HepG2 (cell line): ENCODE results near the gene SERINC5.

Source experiments
- CTCF ChIP-seq: sonication (generic); formaldehyde crosslinking; IDR thresholded peaks from 2 replicates; pipeline ENCODE4 v1.5.0; 2020; ENCODE audit warnings: mild to moderate bottlenecking, missing genetic modification reagents, moderate library complexity
- ERF ChIP-seq: IDR thresholded peaks from 2 replicates; pipeline ENCODE4 v1.6.1; 2018; ENCODE audit warnings: missing biosample characterization, missing genetic modification reagents
- FOXP1 ChIP-seq, 2 experiments: fragments of 450-650 bp in 1 of 2; IDR thresholded peaks; 2 replicates each; pipeline ENCODE4 v1.6.1; 2017 to 2018; ENCODE audit warnings: antibody characterized with exemption in 1 of 2
- IRF2 ChIP-seq: IDR thresholded peaks from 2 replicates; pipeline ENCODE4 v1.6.1; 2018; ENCODE audit warnings: missing genetic modification reagents, missing compliant biosample characterization
- SP5 ChIP-seq: IDR thresholded peaks from 2 replicates; pipeline ENCODE4 v1.6.1; 2016; ENCODE audit warnings: low read depth, borderline replicate concordance

DNA sequence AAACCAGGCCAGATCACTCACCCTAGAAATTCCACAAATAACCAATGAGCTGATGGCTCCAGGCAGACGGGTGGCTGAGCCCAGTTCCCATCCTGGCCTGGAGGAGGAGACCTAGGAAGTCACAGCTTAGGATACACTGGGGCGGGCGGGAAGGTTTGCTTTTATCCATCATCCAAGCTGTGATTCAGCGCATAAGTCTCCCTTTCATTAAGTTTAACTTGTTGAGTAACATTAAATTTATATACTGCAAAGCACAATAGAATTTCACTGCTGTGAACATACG, 165.0 kb downstream of the SERINC5 start:
- TF ChIP-seq IRF2 (CRISPR knock-in tag), result no peak
- TF ChIP-seq FOXP1 (IDR thresholded peaks at IDR 0.05), result no peak
- no peak for TF ChIP-seq FOXP1 (CRISPR knock-in tag; IDR thresholded peaks at IDR 0.05)
- TF ChIP-seq ERF (CRISPR knock-in tag), result no peak
- no peak for TF ChIP-seq SP5
- no peak for TF ChIP-seq CTCF (CRISPR knock-in tag)
